GM19035 (cell line): ENCODE results near the gene FBXL17.
"Not testable (repeated sequence)": the region's sequence is repeated elsewhere in the genome, so short reads cannot be mapped to it uniquely, and the experiment has no call there.

Experiments
- ATAC-seq: cut with Tn5 transposase; IDR thresholded peaks from one replicate; pipeline ENCODE4 v1.9.1; 2021; ENCODE audit not compliant: unreplicated experiment

The FBXL17 gene

DNA sequence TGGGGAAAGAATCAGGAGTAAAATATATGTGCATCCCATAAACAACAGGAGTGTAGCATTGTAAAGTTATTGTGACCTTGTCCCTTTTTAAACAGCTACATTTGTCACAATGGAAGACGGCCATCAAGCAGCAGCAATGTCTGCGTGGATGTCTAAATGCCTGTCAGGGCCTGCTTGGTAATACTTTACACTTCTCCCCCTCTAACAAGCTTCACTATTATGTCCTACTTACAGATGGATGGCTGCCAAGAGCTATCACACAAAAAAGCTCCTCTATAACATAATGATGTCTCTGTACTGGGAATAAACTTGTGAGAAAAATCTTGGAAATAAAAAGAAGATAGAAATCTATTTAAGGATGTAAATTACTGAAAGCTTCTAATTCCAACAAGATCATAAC, 213.0 kb downstream of the FBXL17 start:
- ATAC-seq, result no peak

- no peak for ATAC-seq
Observed at GRCh38 chr5:108167174-108167573, 214.7 kb downstream of the FBXL17 start.

DNA sequence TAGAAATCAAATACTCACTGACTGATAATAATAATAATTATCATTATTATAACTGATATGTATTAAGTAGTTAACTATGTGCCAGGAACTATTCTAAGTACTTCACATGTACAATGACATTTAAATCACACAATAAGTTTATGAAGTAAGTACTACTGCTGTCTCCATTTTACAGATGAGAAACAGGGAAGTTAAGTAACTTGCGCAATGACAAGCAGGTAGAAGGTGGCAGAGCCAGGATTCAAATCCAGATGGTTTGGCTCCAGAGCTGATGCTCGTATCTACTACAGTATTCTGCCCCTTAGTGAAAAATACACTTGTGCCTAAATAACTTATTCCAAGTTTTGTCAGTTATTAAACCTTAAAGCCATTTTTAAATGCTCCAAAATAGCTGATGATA, 217.3 kb downstream of the FBXL17 start:
- no peak for ATAC-seq

GRCh38 chr5:108152854-108153253, 229.0 kb downstream of the FBXL17 start:
- ATAC-seq, result not testable (repeated sequence)

DNA sequence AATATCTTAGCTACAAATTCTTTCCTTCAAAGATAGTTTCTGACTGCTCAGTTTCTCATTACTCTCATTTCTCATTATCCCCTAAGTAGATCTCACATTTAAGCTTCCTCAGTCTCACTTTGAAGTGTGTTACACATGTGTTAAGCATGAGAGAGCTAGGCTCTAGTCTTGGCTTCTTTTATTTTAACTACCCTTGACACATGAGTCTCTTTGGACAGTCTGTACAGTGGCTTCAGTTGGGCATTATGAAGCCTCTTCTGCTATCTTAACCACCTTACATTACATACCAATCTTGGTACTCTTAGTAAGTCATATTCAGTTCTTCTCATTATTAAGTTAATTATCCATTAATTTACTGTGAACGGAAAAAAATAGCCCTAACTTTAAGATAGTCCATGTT, 232.5 kb downstream of the FBXL17 start:
- no peak for ATAC-seq

DNA sequence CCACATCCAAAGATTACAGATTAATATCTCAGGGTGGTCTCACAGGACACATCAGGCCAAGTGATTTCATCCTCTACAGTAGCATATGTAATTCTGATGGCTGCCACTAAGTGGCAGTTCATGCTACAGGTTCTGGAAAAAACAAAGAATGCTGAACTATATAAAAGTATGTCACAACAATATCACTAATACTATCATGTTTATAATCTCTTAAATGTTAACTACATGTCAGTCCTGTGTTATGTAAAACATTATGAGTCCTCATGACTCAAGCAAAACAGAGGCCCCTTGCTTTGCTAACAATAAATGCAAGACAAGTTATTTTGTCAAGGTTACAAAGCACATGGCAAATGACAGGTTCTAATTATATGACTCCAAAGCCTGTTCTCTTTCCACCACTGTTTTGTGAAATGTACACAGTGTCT, 233.2 kb downstream of the FBXL17 start:
- ATAC-seq, result peak; percentile 67

- ATAC-seq, result no peak
Observed at GRCh38 chr5:108146222-108146621, 235.7 kb downstream of the FBXL17 start.

GRCh38 chr5:108145351-108145750, 236.5 kb downstream of the FBXL17 start:
- ATAC-seq, result no peak

DNA sequence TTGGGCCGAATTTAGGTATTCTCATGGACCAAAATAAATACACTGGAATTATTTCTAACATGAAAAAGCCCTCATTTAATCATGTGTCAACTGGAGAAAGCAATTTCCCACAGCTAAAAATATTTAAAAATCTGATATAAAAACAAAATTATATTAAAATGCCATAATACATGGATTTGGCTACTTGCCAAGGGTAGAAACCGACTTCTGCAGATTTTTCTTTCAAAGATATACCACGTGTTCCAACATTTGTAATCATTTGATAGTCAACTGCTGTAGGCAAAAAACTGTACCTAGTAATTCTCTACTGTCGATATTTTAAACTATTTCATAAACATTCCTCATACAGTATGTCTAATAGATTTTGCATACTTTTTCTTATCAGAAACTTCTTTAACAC, 237.6 kb downstream of the FBXL17 start:
- no peak for ATAC-seq

DNA sequence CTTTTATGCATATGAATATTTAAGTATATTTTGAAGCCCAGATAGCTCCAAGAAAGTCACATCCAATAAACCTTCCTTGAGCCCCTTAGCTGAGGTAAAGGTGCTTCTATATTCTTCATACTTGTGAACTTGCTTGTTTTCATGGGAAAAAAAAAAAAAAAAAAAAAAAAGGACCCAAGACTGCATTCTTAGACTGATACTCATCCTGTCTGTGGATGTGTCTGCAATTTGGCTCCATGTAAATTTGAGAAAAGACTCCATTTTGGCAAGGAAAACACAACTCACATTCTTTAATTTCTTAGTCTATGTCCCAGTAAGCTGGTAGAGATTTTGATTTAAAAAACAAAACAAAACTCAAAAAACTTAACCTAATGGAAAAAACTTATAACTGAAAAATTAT, 238.3 kb downstream of the FBXL17 start:
- no peak for ATAC-seq

- ATAC-seq, result no peak
Observed at GRCh38 chr5:108141676-108142075, 240.2 kb downstream of the FBXL17 start.

DNA sequence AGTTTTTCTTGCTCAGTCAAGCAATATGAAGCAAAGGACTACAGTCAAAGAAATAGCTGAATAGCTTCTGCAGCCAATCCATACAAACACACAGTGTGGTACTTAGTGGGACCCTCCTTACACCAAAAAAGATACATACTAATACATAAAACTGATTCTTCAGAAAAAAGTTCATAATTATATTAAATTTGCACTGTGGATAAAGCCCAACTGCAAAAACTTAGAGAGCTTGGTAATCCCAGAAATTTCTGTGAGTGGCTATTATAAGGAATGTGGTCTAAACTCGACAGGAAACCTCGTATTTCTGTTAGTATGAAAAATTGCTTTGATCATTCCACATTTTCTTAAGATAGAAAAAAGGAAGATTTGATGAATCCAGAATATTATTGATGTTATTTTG, 245.4 kb downstream of the FBXL17 start:
- ATAC-seq, result no peak

DNA sequence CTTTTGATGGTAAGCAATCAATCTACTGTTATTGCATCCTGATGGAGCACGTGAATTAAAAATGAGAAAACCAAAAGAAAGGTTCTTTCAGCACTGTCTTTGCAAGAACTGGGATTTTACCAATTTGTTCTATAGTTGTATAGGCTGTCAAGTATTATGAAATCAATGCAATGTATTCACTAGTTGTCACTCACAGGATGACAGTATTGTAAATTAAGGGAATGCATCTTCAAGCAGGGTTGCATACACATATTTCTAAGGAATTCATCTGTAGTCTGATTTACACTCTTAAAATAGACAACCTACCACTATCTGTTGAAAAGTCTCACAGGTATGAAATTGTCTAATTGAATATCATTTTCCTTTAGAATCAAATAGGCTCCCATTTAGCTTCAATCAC, 252.8 kb downstream of the FBXL17 start:
- no peak for ATAC-seq

GRCh38 chr5:108125771-108126511, 256.0 kb downstream of the FBXL17 start:
- ATAC-seq, result no peak

- ATAC-seq, result no peak
Observed at GRCh38 chr5:108124596-108124995, 257.3 kb downstream of the FBXL17 start.

- ATAC-seq, result no peak
Observed at GRCh38 chr5:108122702-108123101, 259.2 kb downstream of the FBXL17 start.

DNA sequence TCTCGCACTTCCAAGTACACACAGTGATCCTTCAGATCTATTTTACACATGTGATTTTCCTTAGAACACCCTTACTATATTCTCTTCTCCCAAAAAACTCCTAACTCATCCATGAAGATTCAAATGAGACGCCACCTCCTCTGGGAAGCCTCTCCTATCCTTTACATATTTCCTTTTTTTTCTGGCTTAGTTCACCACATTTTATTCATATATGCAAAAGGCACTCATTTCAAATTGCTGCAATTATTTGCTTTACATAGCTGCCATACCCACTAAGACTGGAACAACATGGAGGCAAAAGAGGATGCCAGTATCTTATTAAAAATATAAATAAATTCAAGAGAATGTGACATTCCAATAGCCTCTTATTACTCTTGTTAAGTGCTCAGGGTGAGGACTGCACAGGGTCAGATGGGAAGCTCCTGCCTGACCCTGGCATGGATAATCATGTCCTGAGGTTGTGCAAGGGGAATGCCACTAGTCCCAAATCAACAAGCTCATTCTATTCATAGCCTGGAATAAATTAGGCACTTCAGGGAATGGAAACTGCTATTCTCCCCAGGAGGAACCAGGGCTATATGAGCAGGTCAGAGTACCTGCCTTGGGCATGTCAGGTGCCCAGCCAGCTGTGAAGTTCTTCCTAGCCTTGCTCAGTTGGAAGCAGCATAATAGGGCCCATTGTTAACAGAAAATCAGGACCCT, 262.9 kb downstream of the FBXL17 start:
- ATAC-seq, result no peak

- ATAC-seq, result no peak
Observed at GRCh38 chr5:108115673-108116072, 266.2 kb downstream of the FBXL17 start.

DNA sequence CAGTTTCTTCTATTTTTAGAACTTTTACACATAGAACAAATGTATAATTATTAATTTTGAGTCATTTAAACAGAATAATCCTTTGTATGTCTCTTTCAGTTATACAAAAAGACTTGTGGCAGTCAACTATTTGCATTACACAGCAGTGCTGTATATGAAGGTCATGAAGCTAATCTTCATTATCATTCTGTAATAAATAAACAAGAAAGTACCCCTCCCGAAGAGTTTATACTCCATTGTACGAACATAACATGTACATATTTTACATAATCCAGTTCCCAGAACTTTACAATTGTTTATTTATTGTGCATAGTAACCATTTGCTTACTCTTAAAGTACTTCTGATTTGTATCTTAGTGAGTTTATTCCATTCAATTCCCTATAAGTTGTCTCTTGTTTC, 267.9 kb downstream of the FBXL17 start:
- ATAC-seq, result no peak

DNA sequence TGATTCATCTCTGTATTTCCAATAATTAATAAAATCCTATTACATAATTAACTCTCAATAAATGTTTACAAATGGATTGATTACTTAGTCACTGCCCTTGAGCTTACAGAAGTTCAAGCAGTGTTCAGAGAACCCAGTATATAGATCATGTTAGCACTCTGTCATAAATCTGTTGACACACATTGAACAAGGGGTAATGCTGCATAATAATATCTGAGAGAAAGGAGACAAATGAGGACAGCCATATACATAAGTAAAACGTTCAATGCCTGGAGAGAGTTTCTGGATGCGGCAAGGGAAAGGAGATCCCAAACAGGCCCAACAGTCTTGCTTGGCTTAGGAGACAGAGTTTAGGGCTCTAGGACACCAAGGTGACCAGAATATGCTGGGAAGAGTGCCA, 270.2 kb downstream of the FBXL17 start:
- no peak for ATAC-seq

DNA sequence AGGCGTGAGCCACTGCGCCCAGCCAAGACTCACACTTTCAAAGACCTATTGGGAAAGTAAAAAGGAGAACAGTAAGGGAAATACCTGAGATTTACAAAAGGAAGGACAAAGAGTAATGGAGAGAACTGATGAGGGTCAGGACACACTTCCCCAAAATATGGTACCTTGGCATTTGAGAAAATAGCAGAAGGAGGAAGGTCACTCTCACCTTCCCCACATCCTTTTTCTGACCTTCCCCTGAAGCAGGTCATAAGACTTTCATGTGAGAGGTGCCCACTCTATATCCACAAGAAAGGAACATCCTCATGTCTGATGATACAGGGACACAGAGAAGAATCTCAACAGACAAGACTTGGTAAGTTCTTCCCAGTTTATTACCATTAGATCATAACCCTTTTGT, 272.8 kb downstream of the FBXL17 start:
- no peak for ATAC-seq

DNA sequence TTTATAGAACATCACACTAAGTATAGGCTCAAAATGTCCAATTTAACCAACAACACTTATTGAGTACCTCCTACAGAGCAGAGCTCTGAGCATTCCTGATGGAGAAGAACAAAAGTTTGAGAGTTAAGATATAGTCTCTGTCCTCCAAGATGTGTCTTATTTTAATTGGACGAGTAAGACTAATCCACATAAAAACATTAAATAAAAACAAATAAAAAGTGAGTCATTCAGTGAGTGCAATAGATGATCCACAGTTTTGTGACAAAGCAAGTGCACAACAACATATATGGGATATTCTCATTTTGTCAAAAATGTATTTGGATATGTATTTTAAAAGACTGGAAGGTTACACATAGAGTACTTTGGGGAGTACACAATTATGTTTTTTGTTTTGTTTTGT, 277.4 kb downstream of the FBXL17 start:
- no peak for ATAC-seq

GRCh38 chr5:108102463-108102862, 279.4 kb downstream of the FBXL17 start:
- no peak for ATAC-seq
